ENCODE results near the gene WNT4. TPM values are rescaled to one million over a fixed set of nuclear protein-coding genes. Genes with fewer than 3 reads are reported as not detected.

Gene WNT4
- total RNA-seq, 1 experiment from 2014 or later, result 1.5 TPM

DNA sequence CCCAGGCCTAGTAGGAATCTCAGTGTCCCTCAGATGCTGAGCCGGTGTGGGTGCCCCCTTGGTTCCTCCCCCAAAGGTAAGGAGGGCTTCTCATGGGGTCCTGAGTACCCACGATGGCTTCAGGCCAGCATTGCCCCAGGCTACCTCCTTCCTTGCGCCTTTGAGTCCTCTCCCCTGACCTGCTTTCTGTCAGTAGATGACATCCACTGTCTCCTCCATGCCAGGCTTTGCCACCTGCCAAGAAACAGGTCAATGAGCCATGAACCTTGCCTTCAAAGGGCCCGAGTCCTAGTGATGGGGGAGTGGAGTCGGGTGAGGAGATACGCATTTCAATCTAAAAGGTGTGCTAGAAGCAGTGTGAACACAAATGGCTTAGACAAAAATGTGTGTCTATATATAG lies 15.6 kb downstream of the WNT4 start:
- Histone ChIP-seq H3K79me2 (ENCODE audit: insufficient read depth, low read length) (no peaks in the 10 kb centered on the region), H3K9me2 (ENCODE audit: insufficient read depth) (no peaks in the 10 kb centered on the region), H3K27ac (ENCODE audit: low read depth, low read length) (no peak overlapping the region), H3K9ac (ENCODE audit: low read length) (no peak overlapping the region), H3K36me3 (ENCODE audit: control insufficient read depth in 1 of 2, insufficient read depth in 2 of 2, low read length in 2 of 2) (no peaks in the 10 kb centered on the region), H3K27me3 (ENCODE audit: insufficient read depth, low read length) (no peaks in the 10 kb centered on the region), H2AFZ (ENCODE audit: low read depth, low read length, poor library complexity, severe bottlenecking) (no peak overlapping the region), H3K4me2 (ENCODE audit: low read length) (no peak overlapping the region), H3K4me3 (replicated peaks in 1 of 2; ENCODE audit: low read depth in 1 of 2, low read length in 2 of 2) (no peak overlapping the region), H4K20me1 (ENCODE audit: insufficient read depth) (no peaks in the 10 kb centered on the region), H3K4me1 (ENCODE audit: control insufficient read depth in 1 of 2, insufficient read depth in 2 of 2, low read length in 2 of 2) (peaks cover 2 to 7% of the 10 kb centered on the region in 2 experiments), H3K9me3 (ENCODE audit: control insufficient read depth in 1 of 2, insufficient read depth in 1 of 2, low read depth in 1 of 2, low read length in 2 of 2) (no peaks in the 10 kb centered on the region)
- intact Hi-C loops (cut with micrococcal nuclease), result no loop called here
- CTCF ChIA-PET, result no interaction called here
- DNase-seq (ENCODE audit: low read depth, low spot score) (no peak), ATAC-seq (no peak)
- RAD21 ChIA-PET (ENCODE audit: low non-redundant PET in 1 of 2, low total read pairs in 2 of 2, uncharacterized antibody in 2 of 2, unreplicated experiment in 2 of 2), result no interaction called here
- BruUV-seq (replicated peaks), result no TSS peak
- TF ChIP-seq ATF3 (IDR thresholded peaks at IDR 0.05) (no peak), SP1 (IDR thresholded peaks at IDR 0.05; ENCODE audit: low read depth) (no peak), SIN3A (IDR thresholded peaks at IDR 0.05; ENCODE audit: low read depth) (no peak), POLR2A (IDR thresholded peaks at IDR 0.05; ENCODE audit: borderline replicate concordance, extremely low read depth, insufficient read depth, insufficient read length) (no peak), JUND (IDR thresholded peaks at IDR 0.05) (no peak), CEBPB (IDR thresholded peaks at IDR 0.05; ENCODE audit: low read depth) (no peak)
- TF ChIP-seq, protein P1, sequence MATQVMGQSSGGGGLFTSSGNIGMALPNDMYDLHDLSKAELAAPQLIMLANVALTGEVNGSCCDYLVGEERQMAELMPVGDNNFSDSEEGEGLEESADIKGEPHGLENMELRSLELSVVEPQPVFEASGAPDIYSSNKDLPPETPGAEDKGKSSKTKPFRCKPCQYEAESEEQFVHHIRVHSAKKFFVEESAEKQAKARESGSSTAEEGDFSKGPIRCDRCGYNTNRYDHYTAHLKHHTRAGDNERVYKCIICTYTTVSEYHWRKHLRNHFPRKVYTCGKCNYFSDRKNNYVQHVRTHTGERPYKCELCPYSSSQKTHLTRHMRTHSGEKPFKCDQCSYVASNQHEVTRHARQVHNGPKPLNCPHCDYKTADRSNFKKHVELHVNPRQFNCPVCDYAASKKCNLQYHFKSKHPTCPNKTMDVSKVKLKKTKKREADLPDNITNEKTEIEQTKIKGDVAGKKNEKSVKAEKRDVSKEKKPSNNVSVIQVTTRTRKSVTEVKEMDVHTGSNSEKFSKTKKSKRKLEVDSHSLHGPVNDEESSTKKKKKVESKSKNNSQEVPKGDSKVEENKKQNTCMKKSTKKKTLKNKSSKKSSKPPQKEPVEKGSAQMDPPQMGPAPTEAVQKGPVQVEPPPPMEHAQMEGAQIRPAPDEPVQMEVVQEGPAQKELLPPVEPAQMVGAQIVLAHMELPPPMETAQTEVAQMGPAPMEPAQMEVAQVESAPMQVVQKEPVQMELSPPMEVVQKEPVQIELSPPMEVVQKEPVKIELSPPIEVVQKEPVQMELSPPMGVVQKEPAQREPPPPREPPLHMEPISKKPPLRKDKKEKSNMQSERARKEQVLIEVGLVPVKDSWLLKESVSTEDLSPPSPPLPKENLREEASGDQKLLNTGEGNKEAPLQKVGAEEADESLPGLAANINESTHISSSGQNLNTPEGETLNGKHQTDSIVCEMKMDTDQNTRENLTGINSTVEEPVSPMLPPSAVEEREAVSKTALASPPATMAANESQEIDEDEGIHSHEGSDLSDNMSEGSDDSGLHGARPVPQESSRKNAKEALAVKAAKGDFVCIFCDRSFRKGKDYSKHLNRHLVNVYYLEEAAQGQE (IDR thresholded peaks at IDR 0.05; ENCODE audit: low read depth), result no peak
- POLR2A ChIA-PET, result no interaction called here

GRCh38 chr1:22126531-22126930 lies 16.4 kb downstream of the WNT4 start:
- no peak overlapping the region for H3K4me3 ChIP-seq (replicated peaks in 1 of 2; ENCODE audit: low read depth in 1 of 2, low read length in 2 of 2)
- ATAC-seq (no peak), DNase-seq (ENCODE audit: low read depth, low spot score) (no peak)
- no peak overlapping the region for H2AFZ ChIP-seq (ENCODE audit: low read depth, low read length, poor library complexity, severe bottlenecking)
- H3K9me3 ChIP-seq (ENCODE audit: control insufficient read depth in 1 of 2, insufficient read depth in 1 of 2, low read depth in 1 of 2, low read length in 2 of 2), result no peaks in the 10 kb centered on the region
- H3K4me2 ChIP-seq (ENCODE audit: low read length), result no peak overlapping the region
- no TSS peak for BruUV-seq (replicated peaks)
- H3K27ac ChIP-seq (ENCODE audit: low read depth, low read length), result no peak overlapping the region
- H3K36me3 ChIP-seq (ENCODE audit: control insufficient read depth in 1 of 2, insufficient read depth in 2 of 2, low read length in 2 of 2), result no peaks in the 10 kb centered on the region
- H3K9ac ChIP-seq (ENCODE audit: low read length), result no peak overlapping the region
- ChIA-PET RAD21 (ENCODE audit: low non-redundant PET in 1 of 2, low total read pairs in 2 of 2, uncharacterized antibody in 2 of 2, unreplicated experiment in 2 of 2) (no interaction called here), CTCF (no interaction called here), POLR2A (no interaction called here)
- H3K27me3 ChIP-seq (ENCODE audit: insufficient read depth, low read length), result no peaks in the 10 kb centered on the region
- no peaks in the 10 kb centered on the region for H3K79me2 ChIP-seq (ENCODE audit: insufficient read depth, low read length)
- no peaks in the 10 kb centered on the region for H3K9me2 ChIP-seq (ENCODE audit: insufficient read depth)
- peaks cover 0 to under 1% of the 10 kb centered on the region in 2 experiments; a peak in 1 of 4 replicates for H3K4me1 ChIP-seq (ENCODE audit: control insufficient read depth in 1 of 2, insufficient read depth in 2 of 2, low read length in 2 of 2)
- H4K20me1 ChIP-seq (ENCODE audit: insufficient read depth), result no peaks in the 10 kb centered on the region
- TF ChIP-seq CEBPB (IDR thresholded peaks at IDR 0.05; ENCODE audit: low read depth) (no peak), RAD21 (IDR thresholded peaks at IDR 0.05; ENCODE audit: low read depth) (no peak), FOSL1 (IDR thresholded peaks at IDR 0.05; ENCODE audit: low read depth) (no peak), SP1 (IDR thresholded peaks at IDR 0.05; ENCODE audit: low read depth) (no peak), ZNF274 (IDR thresholded peaks at IDR 0.05; ENCODE audit: low read depth, low read length) (no peak), ELF1 (IDR thresholded peaks at IDR 0.05; ENCODE audit: borderline replicate concordance, low read depth) (no peak), ATF3 (IDR thresholded peaks at IDR 0.05) (no peak), ZFX (IDR thresholded peaks at IDR 0.05) (no peak)
- intact Hi-C loops (cut with micrococcal nuclease), result no loop called here

Data from HCT116 (cell line).